ENCODE results near the gene GCK.

DNA sequence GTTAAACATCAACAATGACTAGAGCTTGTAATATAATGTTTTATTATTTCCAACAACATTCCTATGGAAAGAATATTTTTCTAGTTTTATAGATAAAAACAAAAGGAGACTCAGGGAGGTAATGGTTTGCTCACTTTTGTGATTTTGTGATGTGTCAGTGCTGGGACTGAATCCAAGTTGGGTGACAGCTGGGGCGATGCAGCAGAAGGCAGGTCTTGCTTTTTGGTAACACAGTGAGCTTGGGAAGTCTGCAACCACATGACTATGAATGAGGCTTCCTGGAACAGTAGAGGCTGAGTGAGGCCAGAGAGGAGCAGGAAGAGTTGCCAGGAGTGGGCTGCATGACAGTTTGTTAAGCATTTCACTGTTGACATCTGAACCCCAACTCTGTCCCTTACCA lies 6.7 kb upstream of the GCK start:
- TF ChIP-seq, protein P1, sequence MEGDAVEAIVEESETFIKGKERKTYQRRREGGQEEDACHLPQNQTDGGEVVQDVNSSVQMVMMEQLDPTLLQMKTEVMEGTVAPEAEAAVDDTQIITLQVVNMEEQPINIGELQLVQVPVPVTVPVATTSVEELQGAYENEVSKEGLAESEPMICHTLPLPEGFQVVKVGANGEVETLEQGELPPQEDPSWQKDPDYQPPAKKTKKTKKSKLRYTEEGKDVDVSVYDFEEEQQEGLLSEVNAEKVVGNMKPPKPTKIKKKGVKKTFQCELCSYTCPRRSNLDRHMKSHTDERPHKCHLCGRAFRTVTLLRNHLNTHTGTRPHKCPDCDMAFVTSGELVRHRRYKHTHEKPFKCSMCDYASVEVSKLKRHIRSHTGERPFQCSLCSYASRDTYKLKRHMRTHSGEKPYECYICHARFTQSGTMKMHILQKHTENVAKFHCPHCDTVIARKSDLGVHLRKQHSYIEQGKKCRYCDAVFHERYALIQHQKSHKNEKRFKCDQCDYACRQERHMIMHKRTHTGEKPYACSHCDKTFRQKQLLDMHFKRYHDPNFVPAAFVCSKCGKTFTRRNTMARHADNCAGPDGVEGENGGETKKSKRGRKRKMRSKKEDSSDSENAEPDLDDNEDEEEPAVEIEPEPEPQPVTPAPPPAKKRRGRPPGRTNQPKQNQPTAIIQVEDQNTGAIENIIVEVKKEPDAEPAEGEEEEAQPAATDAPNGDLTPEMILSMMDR (IDR thresholded peaks at IDR 0.05), result no peak
- TF ChIP-seq POLR2A (IDR thresholded peaks at IDR 0.05), result no peak
